Measurements from ENCODE around the gene CRTAC1.

Gene CRTAC1, protein sequence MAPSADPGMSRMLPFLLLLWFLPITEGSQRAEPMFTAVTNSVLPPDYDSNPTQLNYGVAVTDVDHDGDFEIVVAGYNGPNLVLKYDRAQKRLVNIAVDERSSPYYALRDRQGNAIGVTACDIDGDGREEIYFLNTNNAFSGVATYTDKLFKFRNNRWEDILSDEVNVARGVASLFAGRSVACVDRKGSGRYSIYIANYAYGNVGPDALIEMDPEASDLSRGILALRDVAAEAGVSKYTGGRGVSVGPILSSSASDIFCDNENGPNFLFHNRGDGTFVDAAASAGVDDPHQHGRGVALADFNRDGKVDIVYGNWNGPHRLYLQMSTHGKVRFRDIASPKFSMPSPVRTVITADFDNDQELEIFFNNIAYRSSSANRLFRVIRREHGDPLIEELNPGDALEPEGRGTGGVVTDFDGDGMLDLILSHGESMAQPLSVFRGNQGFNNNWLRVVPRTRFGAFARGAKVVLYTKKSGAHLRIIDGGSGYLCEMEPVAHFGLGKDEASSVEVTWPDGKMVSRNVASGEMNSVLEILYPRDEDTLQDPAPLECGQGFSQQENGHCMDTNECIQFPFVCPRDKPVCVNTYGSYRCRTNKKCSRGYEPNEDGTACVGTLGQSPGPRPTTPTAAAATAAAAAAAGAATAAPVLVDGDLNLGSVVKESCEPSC

DNA sequence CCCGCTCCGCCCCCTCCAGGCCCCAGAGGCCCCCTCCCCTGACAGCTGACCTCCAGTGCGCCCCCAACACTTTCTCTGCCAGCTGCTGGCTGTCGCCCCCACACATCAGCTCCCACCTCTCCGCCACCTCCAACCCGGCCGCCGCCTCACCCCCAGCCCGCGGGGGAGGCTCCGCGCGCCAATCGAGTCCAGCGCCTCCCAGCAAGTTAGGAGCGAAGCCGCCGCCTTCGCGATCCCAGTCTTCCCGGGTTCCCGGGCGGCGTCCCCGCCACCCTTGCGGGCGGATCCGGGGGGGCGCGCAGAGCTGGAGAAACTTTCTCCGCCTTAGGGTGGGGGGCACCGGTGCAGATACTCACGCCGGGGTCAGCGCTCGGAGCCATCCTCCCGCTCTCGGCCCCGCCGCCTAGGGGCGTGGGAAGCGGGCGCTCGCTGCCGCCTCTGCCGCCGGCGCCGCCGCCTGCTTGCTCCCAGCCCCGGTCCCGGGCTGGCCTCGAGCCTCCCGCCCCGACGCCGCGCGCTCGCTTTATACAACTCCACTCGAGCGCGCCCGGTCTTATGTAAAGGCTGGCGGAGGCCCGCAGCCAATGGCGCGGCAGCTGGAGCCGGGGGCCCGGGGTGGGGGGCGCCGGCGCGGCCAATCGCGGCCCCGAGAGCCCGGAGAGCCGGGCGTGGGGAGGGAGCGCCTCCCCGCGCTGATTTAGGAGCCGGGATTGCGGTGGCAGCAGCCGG lies at the start of gene CRTAC1:
Gene CRTAC1 (minus strand): TSS at position 529 of the 729 bp plus-strand sequence. CDS start 149 bp downstream, at position 380.
- DNase-seq, result no peak

DNA sequence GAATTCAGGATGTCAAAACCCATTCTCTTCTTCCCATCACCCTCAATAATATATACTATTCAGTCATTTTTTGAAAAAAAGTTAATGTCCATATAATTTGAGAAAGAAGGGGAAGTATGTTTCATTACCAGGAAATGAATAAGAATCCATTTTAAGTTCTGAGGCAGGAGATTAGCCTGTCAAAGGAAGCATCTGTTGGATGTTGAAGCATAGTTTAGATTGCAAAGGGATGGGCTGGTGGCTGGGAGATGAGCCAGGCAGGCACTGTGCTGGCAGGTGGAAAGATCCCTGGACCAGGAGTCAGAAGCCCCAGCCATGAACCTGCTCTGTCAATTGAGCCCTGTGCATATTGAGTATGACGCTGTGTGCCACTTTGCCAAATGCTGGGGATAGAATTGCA lies 48.4 kb upstream of the CRTAC1 start:
- no peak for DNase-seq

DNA sequence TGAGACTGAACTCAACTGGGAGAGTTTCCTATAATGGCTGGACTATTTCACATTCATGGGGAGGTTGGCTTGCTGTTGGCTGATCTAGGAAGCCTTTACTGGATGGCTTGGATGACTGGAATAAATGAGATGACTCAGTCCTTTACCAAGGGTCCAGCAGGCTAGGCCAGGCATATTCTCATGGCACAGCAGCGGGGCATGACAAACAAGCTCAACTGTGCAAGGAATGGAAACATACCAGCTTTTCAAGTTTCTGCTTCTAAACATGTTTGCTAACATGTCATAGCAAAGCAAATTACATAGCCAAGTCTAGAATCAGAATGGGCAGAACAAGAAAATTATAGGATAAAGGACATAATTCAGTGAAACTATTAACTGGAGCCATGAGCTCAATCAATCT lies 46.8 kb upstream of the CRTAC1 start:
- no peak for DNase-seq

DNA sequence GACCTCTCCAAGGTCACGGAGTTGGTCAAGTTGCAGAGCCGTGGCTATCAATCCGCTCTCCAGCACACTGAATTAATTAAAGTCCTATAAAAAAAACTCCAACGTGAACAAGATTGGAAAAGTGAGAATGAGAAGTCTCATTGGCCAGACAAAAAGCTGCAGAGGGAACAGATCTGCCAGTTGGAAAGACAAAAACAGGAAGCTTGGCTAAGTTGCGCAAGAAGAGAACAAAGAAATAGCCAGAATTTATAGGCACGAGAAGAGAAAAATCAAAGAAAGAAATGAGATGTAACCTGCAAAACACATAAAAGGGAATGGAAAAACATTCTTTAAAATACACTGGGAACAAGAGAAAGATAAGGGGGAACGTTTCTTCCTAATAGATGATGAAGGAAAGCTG lies 45.7 kb upstream of the CRTAC1 start:
- no peak for DNase-seq

DNA sequence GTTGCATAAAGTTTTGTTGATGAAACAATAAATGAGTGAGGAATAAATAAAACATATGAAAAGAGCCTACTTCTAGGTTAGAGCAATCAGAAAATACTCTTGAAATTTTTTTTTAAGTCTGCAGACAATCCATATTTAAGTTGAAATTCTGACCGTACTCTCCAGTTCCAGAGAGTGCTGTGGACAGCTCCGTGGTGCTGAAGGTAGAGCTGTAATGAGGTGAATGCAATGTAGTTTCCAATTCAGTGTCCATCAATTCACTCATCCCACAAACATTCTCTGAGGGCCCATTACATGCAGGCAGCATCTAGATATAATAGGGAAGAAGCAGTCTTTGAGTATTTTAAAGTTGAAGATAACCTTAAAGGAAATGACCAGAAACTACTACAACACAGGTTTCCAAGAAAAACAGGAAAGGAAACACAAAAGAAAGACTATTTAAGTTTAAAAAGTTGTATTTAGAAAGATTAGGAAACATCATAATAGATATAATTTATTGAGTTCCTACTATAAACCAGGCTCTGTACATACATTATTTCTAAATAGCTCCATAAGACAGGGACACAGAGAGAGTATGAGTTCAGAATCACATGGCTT lies 44.0 kb upstream of the CRTAC1 start:
- no peak for DNase-seq

DNA sequence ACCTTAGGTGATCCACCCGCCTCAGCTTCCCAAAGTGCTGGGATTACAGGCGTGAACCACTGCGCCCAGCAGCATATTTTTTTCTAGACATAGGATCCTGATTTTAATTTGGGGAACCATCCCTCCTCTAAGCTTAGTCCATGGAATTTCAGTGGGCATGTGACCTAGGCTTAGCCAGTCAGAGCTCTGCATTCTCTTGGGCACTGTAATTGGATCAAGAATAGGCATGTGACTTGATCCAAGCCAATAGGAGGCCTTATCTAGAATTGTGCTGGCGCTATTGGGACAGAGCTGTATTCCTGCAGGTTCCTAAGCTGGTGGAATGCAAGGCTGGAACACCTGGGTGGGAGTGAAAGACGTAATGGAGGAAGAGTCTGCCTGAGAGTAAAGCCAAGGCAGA lies 36.7 kb upstream of the CRTAC1 start:
- no peak for DNase-seq

DNA sequence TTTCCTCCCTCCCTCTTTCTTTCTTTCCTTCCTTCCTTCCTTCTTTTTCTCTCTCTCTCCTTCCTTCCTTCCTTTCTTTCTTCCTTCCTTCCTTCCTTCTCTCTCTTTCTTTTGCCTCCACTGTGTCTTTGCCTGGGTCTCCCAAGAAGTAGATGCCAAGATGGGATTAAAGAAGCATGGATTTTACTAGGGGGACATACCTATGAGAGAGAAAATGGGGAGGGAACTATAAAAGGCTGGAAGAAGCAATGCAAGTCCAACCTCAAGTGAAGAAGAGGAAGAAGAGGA lies 33.3 kb upstream of the CRTAC1 start:
- DNase-seq, result no peak

DNA sequence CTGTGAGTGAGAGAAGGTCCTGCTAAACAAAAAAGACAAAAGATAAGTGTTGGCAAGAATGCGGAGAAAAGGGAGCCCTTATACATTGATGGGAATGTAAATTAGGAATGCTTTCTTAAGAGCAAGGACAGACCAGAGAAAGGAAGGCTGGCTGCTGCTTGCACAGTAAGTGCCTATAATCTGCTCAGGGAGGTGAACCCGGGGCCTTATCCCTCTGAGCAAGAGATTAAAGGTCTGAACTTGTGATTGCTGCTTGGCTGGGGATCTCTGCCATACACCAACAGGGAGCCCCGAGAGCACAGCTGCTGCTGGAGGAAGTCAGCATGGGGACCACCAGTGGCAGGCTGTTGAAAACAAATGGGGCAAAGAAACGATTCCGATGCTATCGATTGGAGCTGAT lies 32.0 kb upstream of the CRTAC1 start:
- DNase-seq, result no peak

DNA sequence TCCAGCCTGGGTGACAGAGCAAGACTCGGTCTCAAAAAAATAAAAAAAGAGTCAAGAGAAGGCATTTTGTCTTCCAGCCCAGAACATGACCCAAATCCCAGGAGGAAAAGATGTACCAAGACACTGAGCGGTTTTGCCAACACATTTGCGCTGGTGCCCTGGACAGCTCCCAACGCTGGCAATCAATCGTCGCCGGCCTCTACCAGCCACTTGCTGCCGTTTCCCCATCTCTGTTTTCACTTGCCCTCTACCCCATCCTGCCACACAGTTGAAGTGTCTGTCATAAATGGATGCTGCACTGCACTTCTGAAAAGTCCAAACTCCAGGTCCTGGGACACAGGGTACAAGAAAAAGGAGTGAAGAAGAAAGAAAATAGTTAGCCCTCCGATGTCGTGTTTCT lies 29.7 kb upstream of the CRTAC1 start:
- DNase-seq, result no peak

DNA sequence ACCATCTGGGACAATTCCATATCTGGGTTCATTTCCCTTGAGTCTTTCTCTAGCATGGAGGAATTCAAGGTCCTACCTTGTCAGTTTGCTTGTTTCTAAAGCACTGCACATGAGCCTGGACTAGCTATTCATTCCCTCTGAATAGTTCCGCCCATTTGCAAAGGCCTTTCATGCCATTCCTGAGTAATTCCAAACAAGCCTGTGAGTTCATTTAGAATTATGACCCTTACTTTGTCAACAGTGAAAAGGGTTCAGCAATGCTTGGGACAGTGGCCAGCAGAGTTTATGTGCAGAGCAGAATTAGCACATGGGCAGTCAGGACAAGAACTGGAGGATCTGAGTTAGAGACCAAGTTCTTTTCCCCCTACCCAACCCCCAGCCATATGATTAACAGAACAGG lies 27.9 kb upstream of the CRTAC1 start:
- DNase-seq, result no peak

DNA sequence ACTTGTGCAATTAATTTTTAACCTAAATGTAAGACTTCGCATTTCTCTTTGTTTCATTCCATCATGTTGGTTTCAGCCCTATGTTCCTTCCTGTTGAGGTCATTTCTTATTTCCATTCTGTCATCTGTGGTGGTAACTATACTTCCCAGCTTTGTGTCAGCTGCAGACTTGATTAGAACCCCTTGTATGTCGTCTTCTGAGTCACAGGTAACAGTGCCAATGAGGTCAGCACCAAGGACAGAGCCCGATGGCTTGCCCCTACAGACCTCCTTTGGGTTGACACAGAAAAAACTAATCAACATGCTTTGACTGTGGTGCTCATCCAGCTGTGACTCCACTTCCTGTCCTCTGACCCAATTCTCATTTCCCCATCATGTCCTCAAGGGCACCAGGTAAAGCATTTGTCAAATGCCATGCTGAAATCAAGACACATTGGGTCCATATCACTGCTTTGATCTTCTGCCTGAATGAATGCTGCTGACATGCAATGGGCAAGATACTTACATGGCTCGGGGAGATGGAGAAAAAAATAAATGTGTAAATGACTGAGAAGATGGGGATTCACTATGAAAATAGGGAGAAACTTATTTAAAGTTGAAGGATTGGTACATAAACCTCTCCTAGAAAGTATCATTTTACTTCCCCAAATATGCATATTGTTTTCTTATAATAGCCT lies 25.6 kb upstream of the CRTAC1 start:
- peak; percentile 7 for DNase-seq

DNA sequence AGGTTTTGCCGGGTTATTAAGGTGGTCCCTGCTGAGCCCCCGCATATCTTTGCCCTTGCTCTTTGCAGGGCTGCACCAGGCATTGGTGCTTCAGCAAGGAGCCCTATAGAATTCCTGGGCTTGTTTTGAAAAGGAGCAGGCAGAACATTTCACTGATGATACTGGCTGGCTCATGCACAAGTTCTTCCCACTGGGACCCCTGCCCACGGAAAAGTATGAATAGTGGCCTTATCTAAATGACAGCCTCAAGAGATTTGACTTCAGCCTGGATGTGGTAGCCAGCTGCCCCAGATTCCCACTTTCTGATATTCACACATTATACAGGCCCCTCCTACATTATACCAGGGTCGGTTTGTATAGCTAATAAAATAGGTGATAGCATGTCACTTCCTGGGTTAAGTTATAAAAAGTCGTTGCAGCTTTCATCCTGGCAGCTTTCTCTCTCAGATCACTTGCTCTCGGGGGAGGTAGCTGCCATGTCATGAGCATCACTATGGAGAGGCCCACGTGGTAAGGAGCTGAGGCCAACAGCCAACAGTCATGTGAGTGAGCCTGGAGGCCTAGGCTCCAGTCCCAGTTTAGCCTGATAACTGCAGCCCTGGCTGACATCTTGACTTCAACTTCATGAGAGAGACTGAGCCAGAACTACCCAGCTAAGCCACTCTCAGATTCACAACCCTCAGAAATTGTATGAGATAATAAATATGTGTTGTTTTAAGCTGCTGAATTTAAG lies 16.8 kb upstream of the CRTAC1 start:
- no peak for DNase-seq

DNA sequence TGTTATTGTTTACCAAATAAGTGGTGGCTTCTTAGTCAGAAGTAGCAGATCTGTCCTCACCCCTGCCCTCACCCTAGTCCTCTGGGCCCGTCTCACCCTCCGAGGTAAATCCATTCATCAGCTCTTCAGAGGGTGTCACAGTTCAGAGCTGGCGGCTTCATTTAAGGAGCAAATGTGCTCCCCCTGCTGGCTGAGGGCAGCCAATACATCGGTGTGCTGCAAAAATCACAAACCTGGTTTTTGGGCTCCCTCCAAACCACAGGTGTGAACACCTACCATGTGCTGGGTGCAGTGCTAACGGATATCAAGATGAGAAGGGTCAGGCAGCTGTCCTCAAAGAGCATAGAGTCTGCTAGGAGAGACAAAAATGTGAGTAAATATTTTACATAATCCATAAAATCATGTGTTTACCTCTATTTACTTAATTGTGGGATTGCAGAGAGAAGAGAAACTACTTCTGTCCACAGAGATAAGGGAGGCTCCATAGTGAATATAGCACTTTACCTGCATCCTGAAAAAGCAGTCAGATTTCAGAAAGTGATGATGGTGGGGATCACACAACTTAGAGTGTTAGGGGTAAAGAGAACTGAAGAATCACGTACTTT lies 15.5 kb upstream of the CRTAC1 start:
- peak; percentile 49 for DNase-seq

DNA sequence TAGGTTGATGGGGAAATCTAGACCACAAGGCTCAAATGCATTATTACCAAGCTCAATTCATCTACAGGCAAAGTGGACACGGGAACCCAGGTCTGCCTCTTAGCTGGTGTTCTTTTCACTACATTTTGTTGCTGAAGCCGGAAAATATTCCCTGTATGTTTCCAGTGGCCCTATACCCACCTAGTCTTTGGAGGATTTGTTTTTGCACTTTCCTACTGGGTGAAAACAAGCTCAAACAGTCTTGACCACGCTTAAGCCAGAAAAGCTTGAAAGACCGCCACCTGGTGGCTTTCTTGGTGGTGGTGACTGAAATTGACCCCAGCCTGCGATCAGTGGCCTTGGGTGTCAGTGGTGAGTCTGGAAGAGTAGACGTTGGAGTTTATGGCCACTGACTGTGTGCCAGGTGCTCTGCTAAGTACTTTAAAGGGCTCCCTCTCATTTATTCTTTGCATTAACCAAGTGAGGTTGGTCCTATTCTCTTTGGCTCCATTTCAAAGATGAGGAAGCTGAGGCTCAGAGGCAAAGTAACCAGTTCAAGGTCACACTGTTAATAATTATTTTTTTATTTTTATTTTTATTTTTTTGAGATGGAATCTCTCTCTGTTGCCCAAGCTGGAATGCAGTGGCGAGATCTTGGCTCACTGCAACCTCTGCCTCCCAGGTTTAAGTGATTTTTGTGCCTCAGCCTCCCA lies 11.1 kb upstream of the CRTAC1 start:
- peak; percentile 34 for DNase-seq

DNA sequence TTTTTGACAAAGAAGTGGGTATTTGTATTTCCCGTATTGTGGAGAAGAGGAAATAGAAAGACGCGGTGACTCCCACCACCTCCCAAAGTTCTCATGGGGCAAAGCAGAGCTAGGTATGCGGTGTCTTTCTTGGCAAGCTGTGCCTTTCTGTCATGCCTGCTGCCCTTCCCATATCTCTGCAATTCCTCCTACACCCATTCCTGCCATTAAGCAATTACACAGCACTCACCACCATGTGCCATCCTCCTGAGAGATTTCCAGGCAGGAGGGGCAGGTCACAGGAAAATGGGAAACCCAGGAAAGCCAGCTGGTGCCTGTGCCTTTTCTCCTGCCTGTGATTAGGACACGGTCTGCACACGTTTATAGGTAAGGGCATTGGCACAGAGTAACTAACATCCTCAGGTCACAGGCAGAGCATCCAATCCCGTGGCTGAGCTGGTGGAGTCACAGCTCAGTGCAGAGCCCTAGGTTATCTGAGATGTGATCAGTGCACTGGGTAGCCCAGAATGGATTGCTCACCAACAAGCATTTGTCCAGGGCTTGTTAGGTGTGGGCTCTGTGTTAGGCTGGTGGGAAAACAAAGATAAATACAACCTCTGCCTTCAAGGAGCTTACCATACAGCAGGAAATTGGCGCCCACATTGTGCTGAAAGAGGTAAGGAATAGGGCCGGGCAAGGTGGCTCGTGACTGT lies 9.4 kb upstream of the CRTAC1 start:
- no peak for DNase-seq

DNA sequence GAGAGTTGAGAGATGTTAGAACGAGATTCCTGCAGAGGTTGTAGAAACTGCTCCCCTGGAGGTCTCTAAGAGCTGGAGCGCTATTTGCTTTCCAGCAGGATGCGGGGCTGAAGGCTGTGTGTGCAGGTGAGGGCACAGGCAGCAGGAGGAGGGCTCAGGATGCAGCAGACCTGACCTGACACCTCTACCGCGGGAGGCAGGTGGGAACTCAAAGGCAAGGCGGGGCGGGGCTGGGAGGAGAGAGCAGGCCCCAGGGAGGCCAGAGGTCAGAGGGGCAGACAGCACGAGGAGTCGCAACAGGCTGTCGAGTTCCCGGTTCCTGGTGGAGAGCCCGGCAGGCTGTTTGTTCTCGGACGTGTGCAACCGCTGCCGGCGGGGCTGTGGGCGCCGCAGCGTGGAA lies 7.9 kb upstream of the CRTAC1 start:
- no peak for DNase-seq

DNA sequence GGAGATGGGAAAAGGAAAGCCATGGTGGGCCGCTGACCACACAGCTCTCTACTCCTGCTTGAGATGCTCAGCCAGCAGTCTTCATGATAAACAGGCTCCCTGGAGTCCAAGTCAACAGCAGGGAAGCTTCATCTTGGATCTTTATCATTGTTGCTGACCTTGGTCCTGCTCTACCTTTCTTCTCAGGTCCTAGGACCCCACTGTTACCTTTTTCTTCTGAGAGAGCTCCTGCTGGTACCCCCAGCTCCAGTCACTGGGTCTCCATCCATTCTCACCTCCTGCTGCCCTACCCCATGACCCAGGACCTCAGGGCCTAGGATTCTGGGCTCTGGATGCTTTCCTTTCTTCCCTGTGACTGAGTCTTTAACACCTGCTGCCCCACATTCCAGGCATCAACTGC lies 5.2 kb upstream of the CRTAC1 start:
- DNase-seq, result no peak

DNA sequence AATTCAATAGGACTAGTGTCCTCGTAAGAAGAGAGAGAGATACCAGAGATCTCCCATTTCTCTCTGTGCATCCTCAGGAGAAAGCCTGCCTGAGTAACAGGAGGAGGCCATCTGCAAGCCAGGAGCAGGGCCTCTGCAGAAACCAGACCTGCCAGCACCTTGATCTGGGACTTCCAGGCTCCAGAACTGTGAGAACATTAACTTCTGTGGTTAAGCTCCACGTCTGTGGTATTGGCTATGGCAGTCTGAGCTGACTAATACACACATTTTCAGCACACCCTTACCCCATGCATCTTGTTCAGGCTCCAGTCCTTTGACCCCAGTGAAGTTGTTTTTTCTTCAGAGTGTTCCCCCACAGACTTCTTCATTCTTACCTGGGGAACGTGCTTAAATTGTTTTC lies 3.1 kb upstream of the CRTAC1 start:
- DNase-seq, result no peak

DNA sequence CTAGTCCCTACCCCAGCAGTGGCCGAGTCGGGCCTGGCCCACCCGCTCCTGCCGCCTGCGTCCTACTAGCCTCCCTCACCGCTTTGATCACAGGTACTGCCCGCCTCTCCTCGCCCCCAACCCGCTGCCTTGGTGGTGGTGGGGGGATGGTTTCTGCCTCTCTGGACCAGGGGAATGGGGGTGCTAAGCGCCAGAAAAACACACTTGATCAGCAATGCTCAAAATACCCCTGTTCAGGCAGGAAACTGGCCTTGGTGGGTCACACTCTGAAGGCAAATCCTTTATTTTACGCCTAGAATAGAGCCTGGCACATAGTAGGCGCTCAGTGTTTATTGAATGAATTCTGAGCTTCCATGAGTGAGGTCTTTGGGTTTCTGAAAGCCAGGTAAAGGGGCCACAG lies 1.0 kb upstream of the CRTAC1 start:
- no peak for DNase-seq

DNA sequence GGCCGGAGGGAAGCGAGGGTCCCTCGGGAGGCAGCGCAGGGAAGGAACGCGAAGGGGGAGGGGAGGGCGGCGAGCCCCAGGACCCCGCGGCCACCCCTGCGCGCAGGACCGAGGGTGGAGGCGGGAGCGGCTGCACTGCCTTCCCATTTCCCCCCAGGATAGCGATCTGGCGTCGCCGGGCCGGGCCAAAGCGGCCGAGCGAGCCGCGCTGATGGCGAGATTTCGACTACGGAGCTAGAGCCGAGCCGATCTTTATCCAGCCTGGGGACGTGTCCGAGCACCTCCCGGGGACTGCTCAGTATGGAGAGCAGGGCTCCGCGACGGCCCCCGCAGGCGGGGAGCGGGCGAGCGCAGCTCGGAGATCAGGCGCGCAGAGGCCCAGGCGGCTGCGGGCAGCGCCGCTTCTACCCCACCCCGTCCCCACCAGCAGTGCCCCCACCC lies 590 bp upstream of the CRTAC1 start:
- DNase-seq, result no peak

All from stimulated activated CD4-positive, alpha-beta T cell treated with anti-CD3 and anti-CD28 coated beads, Interleukin-12 subunit alpha, Interleukin-12 subunit beta, amount 100 ng/mL, for 4 hours (primary cell).